HL-60 (cell line): ENCODE results near the gene GPAT2.

Source experiments
- GABPA ChIP-seq: IDR thresholded peaks from 2 replicates; pipeline ENCODE4 v1.6.1; 2012; ENCODE audit warnings: low read depth
- POLR2AphosphoS5 ChIP-seq: IDR thresholded peaks from 2 replicates; pipeline ENCODE4 v1.6.1; 2012; ENCODE audit warnings: low read depth
- SPI1 ChIP-seq: IDR thresholded peaks from 2 replicates; pipeline ENCODE4 v1.6.1; 2012; ENCODE audit warnings: low read depth, mild to moderate bottlenecking, borderline replicate concordance
- TF ChIP-seq, protein P1 (sequence below): IDR thresholded peaks from one replicate; pipeline ENCODE4 v1.5.1; 2011; ENCODE audit warnings: low read length, control low read depth, inconsistent platforms; ENCODE audit not compliant: insufficient read depth
- TF ChIP-seq, protein P2 (sequence below): IDR thresholded peaks from 2 replicates; pipeline ENCODE4 v1.6.1; 2012; ENCODE audit warnings: low read depth; ENCODE audit not compliant: insufficient replicate concordance

DNA sequence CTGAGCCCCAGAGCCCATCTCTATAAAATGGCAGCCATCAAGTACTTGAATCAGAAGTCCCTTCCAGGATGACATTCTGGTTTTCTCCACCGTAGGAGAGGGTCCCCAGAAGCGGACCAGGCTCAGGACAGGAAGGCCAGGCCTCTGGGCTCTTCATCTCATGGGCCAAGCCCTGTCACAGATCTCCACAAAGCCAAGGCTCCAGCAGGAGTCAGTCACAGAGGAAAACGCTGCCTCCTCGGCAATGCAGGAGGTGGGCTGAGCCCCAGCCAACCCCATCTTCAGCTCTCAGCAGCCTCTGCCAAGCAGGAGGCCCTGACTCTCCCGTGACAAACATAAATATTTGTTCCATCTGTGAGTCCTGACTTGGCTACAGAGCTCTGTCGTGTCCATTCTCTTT lies 39.4 kb upstream of the GPAT2 start:
- TF ChIP-seq POLR2AphosphoS5 (no peak), GABPA (no peak), SPI1 (no peak)
- TF ChIP-seq, protein P1, sequence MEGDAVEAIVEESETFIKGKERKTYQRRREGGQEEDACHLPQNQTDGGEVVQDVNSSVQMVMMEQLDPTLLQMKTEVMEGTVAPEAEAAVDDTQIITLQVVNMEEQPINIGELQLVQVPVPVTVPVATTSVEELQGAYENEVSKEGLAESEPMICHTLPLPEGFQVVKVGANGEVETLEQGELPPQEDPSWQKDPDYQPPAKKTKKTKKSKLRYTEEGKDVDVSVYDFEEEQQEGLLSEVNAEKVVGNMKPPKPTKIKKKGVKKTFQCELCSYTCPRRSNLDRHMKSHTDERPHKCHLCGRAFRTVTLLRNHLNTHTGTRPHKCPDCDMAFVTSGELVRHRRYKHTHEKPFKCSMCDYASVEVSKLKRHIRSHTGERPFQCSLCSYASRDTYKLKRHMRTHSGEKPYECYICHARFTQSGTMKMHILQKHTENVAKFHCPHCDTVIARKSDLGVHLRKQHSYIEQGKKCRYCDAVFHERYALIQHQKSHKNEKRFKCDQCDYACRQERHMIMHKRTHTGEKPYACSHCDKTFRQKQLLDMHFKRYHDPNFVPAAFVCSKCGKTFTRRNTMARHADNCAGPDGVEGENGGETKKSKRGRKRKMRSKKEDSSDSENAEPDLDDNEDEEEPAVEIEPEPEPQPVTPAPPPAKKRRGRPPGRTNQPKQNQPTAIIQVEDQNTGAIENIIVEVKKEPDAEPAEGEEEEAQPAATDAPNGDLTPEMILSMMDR: no peak
- TF ChIP-seq, protein P2, sequence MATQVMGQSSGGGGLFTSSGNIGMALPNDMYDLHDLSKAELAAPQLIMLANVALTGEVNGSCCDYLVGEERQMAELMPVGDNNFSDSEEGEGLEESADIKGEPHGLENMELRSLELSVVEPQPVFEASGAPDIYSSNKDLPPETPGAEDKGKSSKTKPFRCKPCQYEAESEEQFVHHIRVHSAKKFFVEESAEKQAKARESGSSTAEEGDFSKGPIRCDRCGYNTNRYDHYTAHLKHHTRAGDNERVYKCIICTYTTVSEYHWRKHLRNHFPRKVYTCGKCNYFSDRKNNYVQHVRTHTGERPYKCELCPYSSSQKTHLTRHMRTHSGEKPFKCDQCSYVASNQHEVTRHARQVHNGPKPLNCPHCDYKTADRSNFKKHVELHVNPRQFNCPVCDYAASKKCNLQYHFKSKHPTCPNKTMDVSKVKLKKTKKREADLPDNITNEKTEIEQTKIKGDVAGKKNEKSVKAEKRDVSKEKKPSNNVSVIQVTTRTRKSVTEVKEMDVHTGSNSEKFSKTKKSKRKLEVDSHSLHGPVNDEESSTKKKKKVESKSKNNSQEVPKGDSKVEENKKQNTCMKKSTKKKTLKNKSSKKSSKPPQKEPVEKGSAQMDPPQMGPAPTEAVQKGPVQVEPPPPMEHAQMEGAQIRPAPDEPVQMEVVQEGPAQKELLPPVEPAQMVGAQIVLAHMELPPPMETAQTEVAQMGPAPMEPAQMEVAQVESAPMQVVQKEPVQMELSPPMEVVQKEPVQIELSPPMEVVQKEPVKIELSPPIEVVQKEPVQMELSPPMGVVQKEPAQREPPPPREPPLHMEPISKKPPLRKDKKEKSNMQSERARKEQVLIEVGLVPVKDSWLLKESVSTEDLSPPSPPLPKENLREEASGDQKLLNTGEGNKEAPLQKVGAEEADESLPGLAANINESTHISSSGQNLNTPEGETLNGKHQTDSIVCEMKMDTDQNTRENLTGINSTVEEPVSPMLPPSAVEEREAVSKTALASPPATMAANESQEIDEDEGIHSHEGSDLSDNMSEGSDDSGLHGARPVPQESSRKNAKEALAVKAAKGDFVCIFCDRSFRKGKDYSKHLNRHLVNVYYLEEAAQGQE: no peak
